GM23338 (cell line): Measurements from ENCODE around the gene KIAA1614. TPM values are rescaled to one million over a fixed set of nuclear protein-coding genes. Genes with fewer than 3 reads are reported as not detected.

Source experiments
- ATAC-seq: fragments of 200-7000 bp; cut with Tn5 transposase; 3 replicates; pipeline ENCODE4 v1.9.1; 2020
- DNase-seq: peaks from one replicate; pipeline ENCODE4 v3.0.0-alpha.2; 2015; ENCODE audit warnings: low spot score
- H2AFZ ChIP-seq: fragments of 200-600 bp; sonication (generic); 2 replicates; pipeline ENCODE4 v1.8.0; 2016; ENCODE audit warnings: antibody characterized with exemption, mild to moderate bottlenecking, moderate library complexity
- H3F3A ChIP-seq: fragments of 200-600 bp; sonication (generic); replicated peaks from 2 replicates; pipeline ENCODE4 v1.8.0; 2017; ENCODE audit warnings: antibody characterized with exemption, mixed run types, low read depth
- H3K27ac ChIP-seq: fragments of 200-600 bp; sonication (generic); 2 replicates; pipeline ENCODE4 v1.6.1; 2016; ENCODE audit warnings: low read depth
- H3K27me3 ChIP-seq: fragments of 200-600 bp; sonication (generic); 2 replicates; pipeline ENCODE4 v1.8.0; 2016; ENCODE audit warnings: mild to moderate bottlenecking, mixed run types, moderate library complexity; ENCODE audit not compliant: insufficient read depth
- H3K36me3 ChIP-seq: fragments of 200-600 bp; sonication (generic); 2 replicates; pipeline ENCODE4 v1.8.0; 2016; ENCODE audit warnings: mild to moderate bottlenecking; ENCODE audit not compliant: insufficient read depth
- H3K4me1 ChIP-seq: fragments of 200-600 bp; sonication (generic); 2 replicates; pipeline ENCODE4 v1.8.0; 2016; ENCODE audit warnings: mild to moderate bottlenecking, moderate library complexity; ENCODE audit not compliant: insufficient read depth
- H3K4me2 ChIP-seq: fragments of 200-600 bp; sonication (generic); 2 replicates; pipeline ENCODE4 v1.7.1; 2017; ENCODE audit warnings: mixed run types
- H3K4me3 ChIP-seq: fragments of 200-600 bp; sonication (generic); 2 replicates; pipeline ENCODE4 v1.6.1; 2016; ENCODE audit warnings: mixed run types
- H3K79me2 ChIP-seq: fragments of 200-600 bp; sonication (generic); replicated peaks from 2 replicates; pipeline ENCODE4 v1.8.0; 2017; ENCODE audit warnings: mild to moderate bottlenecking; ENCODE audit not compliant: insufficient read depth
- H3K9me2 ChIP-seq: fragments of 200-600 bp; sonication (generic); 2 replicates; pipeline ENCODE4 v1.8.0; 2017; ENCODE audit not compliant: insufficient read depth
- H4K20me1 ChIP-seq: fragments of 200-600 bp; sonication (generic); replicated peaks from 2 replicates; pipeline ENCODE4 v1.8.0; 2017; ENCODE audit warnings: mild to moderate bottlenecking; ENCODE audit not compliant: insufficient read depth
- H3K27ac Mint-ChIP-seq: 2 replicates; pipeline ENCODE4 v1.8.0; 2020; ENCODE audit warnings: inconsistent platforms, mild to moderate bottlenecking, moderate library complexity, mixed read lengths
- H3K27me3 Mint-ChIP-seq: 3 replicates; pipeline ENCODE4 v1.8.0; 2022; ENCODE audit warnings: low read depth, mild to moderate bottlenecking, moderate library complexity, mixed read lengths, inconsistent platforms; ENCODE audit not compliant: insufficient read depth, poor library complexity
- H3K36me3 Mint-ChIP-seq: 3 replicates; pipeline ENCODE4 v1.8.0; 2021; ENCODE audit warnings: low read depth, mild to moderate bottlenecking, inconsistent platforms, moderate library complexity, mixed read lengths
- H3K4me1 Mint-ChIP-seq: 3 replicates; pipeline ENCODE4 v1.8.0; 2020; ENCODE audit warnings: mild to moderate bottlenecking, inconsistent platforms, mixed read lengths
- H3K4me3 Mint-ChIP-seq: 3 replicates; pipeline ENCODE4 v1.8.0; 2021; ENCODE audit warnings: moderate library complexity, mild to moderate bottlenecking, inconsistent platforms, mixed read lengths
- H3K9me3 Mint-ChIP-seq: 3 replicates; pipeline ENCODE4 v1.8.0; 2020; ENCODE audit warnings: moderate library complexity, mild to moderate bottlenecking, inconsistent platforms, mixed read lengths
- NANOG ChIP-seq: IDR thresholded peaks from 2 replicates; pipeline ENCODE4 v1.6.1; 2016; ENCODE audit warnings: antibody characterized with exemption, borderline replicate concordance
- POLR2AphosphoS5 ChIP-seq: IDR thresholded peaks from 2 replicates; pipeline ENCODE4 v1.6.1; 2016; ENCODE audit warnings: antibody characterized with exemption, low read depth
- ZNF331 ChIP-seq: fragments of 250-450 bp; sonication (Bioruptor Pico); IDR thresholded peaks from 2 replicates; pipeline ENCODE4 v1.5.0; 2020; ENCODE audit warnings: low read depth, mild to moderate bottlenecking, moderate library complexity
- polyA plus RNA-seq: library from polyadenylated mRNA; unstranded; fragments of >200 nt; fragmentation: Nextera tagmentation; extraction: Ambion mirVana; gene quantifications from 2 replicates; pipeline ENCODE4 v1.2.1, GENCODE V29; 2016
- total RNA-seq: library from RNA; depleted of rRNA; stranded (reverse); fragments of >200 nt; shearing (Covaris generic); gene quantifications from 2 replicates; pipeline ENCODE4 v1.2.3, GENCODE V29; 2014
- TF ChIP-seq, protein P1 (sequence below): IDR thresholded peaks from one replicate; pipeline ENCODE4 v1.6.1; 2018; ENCODE audit warnings: antibody characterized with exemption; ENCODE audit not compliant: unreplicated experiment
- TF ChIP-seq, protein P2 (sequence below), 2 experiments: fragments of 200-600 bp in 1 of 2; sonication (generic) in 1 of 2; conservative IDR thresholded peaks; 2 replicates each; pipeline versions ENCODE4 v1.5.1 to v1.6.1; 2016 to 2017; ENCODE audit warnings: antibody characterized with exemption in 2 of 2, low read depth in 2 of 2, mild to moderate bottlenecking in 2 of 2, moderate library complexity in 1 of 2
- TF ChIP-seq, protein P3 (sequence below): fragments of 250-450 bp; sonication (Bioruptor Pico); IDR thresholded peaks from 2 replicates; pipeline ENCODE4 v1.5.0; 2020; ENCODE audit warnings: mild to moderate bottlenecking, moderate library complexity

The KIAA1614 gene
- total and polyA plus RNA-seq, 2 experiments from 2014 or later = 1.1 to 1.8 TPM

DNA sequence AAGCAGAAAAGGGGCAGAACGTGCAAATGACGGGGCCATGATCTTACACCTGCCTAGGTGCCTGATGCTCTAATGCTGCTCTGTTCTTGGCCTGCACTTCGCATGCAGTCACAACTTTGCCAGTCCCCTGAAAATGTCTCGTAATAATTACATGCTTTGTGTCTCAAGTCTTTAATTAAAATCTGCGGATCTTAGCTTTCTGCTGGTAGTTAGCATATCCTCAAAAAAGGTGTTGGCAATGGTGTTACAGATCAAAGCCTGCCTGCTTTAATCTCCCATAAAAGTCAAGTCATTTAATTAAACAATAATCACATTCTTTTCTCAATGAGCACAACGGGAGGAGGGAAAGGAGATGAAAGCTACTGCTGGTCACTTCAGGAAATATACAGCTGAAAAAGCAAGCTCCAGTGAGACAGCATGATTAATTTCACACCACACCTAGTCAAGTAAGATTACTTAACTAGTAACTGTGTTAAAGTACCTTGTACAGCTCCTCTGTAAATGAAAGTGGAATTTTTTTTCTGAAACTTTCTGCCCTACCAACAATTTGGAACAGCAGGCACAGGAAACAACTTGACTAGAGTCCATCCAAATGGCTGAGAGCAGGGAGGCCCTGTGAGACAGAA is 64.1 kb downstream of the KIAA1614 start:
- Histone ChIP-seq H2AFZ (no peak overlapping the region), H3K4me1 (peaks cover 6% of the 10 kb centered on the region), H3K4me2 (no peak overlapping the region), H3K27me3 (no peaks in the 10 kb centered on the region), H3K27ac (peak overlapping the region; percentile 59; the same call in 1 of the 2 replicates), H3F3A (no peaks in the 10 kb centered on the region), H3K9me2 (no peaks in the 10 kb centered on the region), H3K4me3 (no peak overlapping the region), H3K36me3 (peaks cover 8% of the 10 kb centered on the region; the same call in 1 of the 2 replicates), H3K79me2 (peaks cover 21% of the 10 kb centered on the region), H4K20me1 (peaks cover 24% of the 10 kb centered on the region)
- DNase-seq = no peak
- H3K9me3 Mint-ChIP-seq = no peaks in the 10 kb centered on the region
- no peak overlapping the region for H3K27ac Mint-ChIP-seq
- peaks cover 54% of the 10 kb centered on the region for H3K36me3 Mint-ChIP-seq
- H3K27me3 Mint-ChIP-seq = no peaks in the 10 kb centered on the region
- peaks cover 6% of the 10 kb centered on the region; the same call in 2 of the 3 replicates for H3K4me1 Mint-ChIP-seq
- no peak for ATAC-seq
- TF ChIP-seq, protein P1, sequence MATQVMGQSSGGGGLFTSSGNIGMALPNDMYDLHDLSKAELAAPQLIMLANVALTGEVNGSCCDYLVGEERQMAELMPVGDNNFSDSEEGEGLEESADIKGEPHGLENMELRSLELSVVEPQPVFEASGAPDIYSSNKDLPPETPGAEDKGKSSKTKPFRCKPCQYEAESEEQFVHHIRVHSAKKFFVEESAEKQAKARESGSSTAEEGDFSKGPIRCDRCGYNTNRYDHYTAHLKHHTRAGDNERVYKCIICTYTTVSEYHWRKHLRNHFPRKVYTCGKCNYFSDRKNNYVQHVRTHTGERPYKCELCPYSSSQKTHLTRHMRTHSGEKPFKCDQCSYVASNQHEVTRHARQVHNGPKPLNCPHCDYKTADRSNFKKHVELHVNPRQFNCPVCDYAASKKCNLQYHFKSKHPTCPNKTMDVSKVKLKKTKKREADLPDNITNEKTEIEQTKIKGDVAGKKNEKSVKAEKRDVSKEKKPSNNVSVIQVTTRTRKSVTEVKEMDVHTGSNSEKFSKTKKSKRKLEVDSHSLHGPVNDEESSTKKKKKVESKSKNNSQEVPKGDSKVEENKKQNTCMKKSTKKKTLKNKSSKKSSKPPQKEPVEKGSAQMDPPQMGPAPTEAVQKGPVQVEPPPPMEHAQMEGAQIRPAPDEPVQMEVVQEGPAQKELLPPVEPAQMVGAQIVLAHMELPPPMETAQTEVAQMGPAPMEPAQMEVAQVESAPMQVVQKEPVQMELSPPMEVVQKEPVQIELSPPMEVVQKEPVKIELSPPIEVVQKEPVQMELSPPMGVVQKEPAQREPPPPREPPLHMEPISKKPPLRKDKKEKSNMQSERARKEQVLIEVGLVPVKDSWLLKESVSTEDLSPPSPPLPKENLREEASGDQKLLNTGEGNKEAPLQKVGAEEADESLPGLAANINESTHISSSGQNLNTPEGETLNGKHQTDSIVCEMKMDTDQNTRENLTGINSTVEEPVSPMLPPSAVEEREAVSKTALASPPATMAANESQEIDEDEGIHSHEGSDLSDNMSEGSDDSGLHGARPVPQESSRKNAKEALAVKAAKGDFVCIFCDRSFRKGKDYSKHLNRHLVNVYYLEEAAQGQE = no peak
- TF ChIP-seq, protein P2, sequence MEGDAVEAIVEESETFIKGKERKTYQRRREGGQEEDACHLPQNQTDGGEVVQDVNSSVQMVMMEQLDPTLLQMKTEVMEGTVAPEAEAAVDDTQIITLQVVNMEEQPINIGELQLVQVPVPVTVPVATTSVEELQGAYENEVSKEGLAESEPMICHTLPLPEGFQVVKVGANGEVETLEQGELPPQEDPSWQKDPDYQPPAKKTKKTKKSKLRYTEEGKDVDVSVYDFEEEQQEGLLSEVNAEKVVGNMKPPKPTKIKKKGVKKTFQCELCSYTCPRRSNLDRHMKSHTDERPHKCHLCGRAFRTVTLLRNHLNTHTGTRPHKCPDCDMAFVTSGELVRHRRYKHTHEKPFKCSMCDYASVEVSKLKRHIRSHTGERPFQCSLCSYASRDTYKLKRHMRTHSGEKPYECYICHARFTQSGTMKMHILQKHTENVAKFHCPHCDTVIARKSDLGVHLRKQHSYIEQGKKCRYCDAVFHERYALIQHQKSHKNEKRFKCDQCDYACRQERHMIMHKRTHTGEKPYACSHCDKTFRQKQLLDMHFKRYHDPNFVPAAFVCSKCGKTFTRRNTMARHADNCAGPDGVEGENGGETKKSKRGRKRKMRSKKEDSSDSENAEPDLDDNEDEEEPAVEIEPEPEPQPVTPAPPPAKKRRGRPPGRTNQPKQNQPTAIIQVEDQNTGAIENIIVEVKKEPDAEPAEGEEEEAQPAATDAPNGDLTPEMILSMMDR (conservative IDR thresholded peaks at IDR 0.05; ENCODE audit: low read depth in 2 of 2) = no peak
- TF ChIP-seq NANOG (no peak), ZNF331 (no peak), POLR2AphosphoS5 (no peak)
- TF ChIP-seq, protein P3, sequence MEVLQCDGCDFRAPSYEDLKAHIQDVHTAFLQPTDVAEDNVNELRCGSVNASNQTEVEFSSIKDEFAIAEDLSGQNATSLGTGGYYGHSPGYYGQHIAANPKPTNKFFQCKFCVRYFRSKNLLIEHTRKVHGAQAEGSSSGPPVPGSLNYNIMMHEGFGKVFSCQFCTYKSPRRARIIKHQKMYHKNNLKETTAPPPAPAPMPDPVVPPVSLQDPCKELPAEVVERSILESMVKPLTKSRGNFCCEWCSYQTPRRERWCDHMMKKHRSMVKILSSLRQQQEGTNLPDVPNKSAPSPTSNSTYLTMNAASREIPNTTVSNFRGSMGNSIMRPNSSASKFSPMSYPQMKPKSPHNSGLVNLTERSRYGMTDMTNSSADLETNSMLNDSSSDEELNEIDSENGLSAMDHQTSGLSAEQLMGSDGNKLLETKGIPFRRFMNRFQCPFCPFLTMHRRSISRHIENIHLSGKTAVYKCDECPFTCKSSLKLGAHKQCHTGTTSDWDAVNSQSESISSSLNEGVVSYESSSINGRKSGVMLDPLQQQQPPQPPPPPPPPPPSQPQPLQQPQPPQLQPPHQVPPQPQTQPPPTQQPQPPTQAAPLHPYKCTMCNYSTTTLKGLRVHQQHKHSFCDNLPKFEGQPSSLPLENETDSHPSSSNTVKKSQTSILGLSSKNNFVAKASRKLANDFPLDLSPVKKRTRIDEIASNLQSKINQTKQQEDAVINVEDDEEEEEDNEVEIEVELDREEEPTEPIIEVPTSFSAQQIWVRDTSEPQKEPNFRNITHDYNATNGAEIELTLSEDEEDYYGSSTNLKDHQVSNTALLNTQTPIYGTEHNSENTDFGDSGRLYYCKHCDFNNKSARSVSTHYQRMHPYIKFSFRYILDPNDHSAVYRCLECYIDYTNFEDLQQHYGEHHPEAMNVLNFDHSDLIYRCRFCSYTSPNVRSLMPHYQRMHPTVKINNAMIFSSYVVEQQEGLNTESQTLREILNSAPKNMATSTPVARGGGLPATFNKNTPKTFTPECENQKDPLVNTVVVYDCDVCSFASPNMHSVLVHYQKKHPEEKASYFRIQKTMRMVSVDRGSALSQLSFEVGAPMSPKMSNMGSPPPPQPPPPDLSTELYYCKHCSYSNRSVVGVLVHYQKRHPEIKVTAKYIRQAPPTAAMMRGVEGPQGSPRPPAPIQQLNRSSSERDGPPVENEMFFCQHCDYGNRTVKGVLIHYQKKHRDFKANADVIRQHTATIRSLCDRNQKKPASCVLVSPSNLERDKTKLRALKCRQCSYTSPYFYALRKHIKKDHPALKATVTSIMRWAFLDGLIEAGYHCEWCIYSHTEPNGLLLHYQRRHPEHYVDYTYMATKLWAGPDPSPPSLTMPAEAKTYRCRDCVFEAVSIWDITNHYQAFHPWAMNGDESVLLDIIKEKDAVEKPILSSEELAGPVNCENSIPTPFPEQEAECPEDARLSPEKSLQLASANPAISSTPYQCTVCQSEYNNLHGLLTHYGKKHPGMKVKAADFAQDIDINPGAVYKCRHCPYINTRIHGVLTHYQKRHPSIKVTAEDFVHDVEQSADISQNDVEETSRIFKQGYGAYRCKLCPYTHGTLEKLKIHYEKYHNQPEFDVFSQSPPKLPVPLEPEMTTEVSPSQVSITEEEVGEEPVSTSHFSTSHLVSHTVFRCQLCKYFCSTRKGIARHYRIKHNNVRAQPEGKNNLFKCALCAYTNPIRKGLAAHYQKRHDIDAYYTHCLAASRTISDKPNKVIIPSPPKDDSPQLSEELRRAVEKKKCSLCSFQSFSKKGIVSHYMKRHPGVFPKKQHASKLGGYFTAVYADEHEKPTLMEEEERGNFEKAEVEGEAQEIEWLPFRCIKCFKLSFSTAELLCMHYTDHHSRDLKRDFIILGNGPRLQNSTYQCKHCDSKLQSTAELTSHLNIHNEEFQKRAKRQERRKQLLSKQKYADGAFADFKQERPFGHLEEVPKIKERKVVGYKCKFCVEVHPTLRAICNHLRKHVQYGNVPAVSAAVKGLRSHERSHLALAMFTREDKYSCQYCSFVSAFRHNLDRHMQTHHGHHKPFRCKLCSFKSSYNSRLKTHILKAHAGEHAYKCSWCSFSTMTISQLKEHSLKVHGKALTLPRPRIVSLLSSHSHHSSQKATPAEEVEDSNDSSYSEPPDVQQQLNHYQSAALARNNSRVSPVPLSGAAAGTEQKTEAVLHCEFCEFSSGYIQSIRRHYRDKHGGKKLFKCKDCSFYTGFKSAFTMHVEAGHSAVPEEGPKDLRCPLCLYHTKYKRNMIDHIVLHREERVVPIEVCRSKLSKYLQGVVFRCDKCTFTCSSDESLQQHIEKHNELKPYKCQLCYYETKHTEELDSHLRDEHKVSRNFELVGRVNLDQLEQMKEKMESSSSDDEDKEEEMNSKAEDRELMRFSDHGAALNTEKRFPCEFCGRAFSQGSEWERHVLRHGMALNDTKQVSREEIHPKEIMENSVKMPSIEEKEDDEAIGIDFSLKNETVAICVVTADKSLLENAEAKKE (CRISPR knock-in tag) = no peak
- H3K4me3 Mint-ChIP-seq = no peak overlapping the region
